Activated B cell treated with CpG ODN at 0.5 μM for 24 hours (primary cell): Measurements from ENCODE around the gene SLC12A7. TPM values are rescaled to one million over a fixed set of nuclear protein-coding genes. Genes with fewer than 3 reads are reported as not detected.
A peak's percentile ranks its signal among the peaks of the same experiment; 100 is the strongest.
"Not testable (repeated sequence)": the region's sequence is repeated elsewhere in the genome, so short reads cannot be mapped to it uniquely, and the experiment has no call there.

Experiments
- ATAC-seq: fragments of 200-7000 bp; cut with Tn5 transposase; one replicate; pipeline ENCODE4 v1.10.0; 2021; ENCODE audit warnings: low read depth, mild to moderate bottlenecking, moderate library complexity
- CTCF ChIA-PET: fragments of 350-600 bp; sonication (Branson Sonifier 250); formaldehyde crosslinking; loops from one replicate; lab custom pipeline; 2021; ENCODE audit warnings: antibody characterized with exemption; lab: Charles Lee
- POLR2A ChIA-PET: fragments of 350-600 bp; sonication (Branson Sonifier 250); formaldehyde crosslinking; loops from one replicate; lab custom pipeline; 2021; ENCODE audit warnings: antibody characterized with exemption; lab: Charles Lee
- DNase-seq: peaks from one replicate; pipeline ENCODE4 v3.0.0; 2022
- H3K27ac Mint-ChIP-seq: one replicate; pipeline ENCODE4 v1.8.0; 2020; ENCODE audit warnings: mixed read lengths
- H3K27me3 Mint-ChIP-seq: one replicate; pipeline ENCODE4 v1.8.0; 2021; ENCODE audit warnings: mixed read lengths
- H3K36me3 Mint-ChIP-seq: one replicate; pipeline ENCODE4 v1.8.0; 2021; ENCODE audit warnings: low read depth, mixed read lengths
- H3K4me1 Mint-ChIP-seq: one replicate; pipeline ENCODE4 v1.8.0; 2021; ENCODE audit warnings: mixed read lengths
- H3K4me3 Mint-ChIP-seq: one replicate; pipeline ENCODE4 v1.8.0; 2020; ENCODE audit warnings: mild to moderate bottlenecking, mixed read lengths
- H3K9me3 Mint-ChIP-seq: one replicate; pipeline ENCODE4 v1.8.0; 2020; ENCODE audit warnings: mixed read lengths
- CTCF ChIP-seq: fragments of 200-600 bp; IDR thresholded peaks from one replicate; pipeline ENCODE4 v1.8.0; 2022; ENCODE audit warnings: antibody characterized with exemption, mild to moderate bottlenecking
- intact Hi-C: fragments of 100-400 bp; cut with micrococcal nuclease; formaldehyde crosslinking; loops from one replicate; pipeline ENCODE4 v1.15.1; 2024
- total RNA-seq: library from RNA; stranded (reverse); gene quantifications from 2 replicates; pipeline ENCODE4 v1.2.3, GENCODE V29; 2022

SLC12A7 gene
- total RNA-seq, 1 donor from 2014 or later, result 23.3 TPM

- ChIA-PET CTCF (no interaction called here), POLR2A (no interaction called here)
- Mint-ChIP-seq H3K9me3 (no peaks in the 10 kb centered on the region), H3K4me1 (no peaks in the 10 kb centered on the region), H3K27me3 (peaks cover 2% of the 10 kb centered on the region), H3K36me3 (no peaks in the 10 kb centered on the region), H3K4me3 (no peak overlapping the region), H3K27ac (no peak overlapping the region)
- no peak for ATAC-seq
- no peak for TF ChIP-seq CTCF
- no peak for DNase-seq
- intact Hi-C loops, result no loop called here
Observed at GRCh38 chr5:1027631-1028441, 84.0 kb downstream of the SLC12A7 start.

- no peak for TF ChIP-seq CTCF
- Mint-ChIP-seq H3K9me3 (no peaks in the 10 kb centered on the region), H3K27me3 (peaks cover 2% of the 10 kb centered on the region), H3K4me1 (no peaks in the 10 kb centered on the region), H3K27ac (no peak overlapping the region), H3K4me3 (no peak overlapping the region), H3K36me3 (no peaks in the 10 kb centered on the region)
- CTCF ChIA-PET, result no interaction called here
- intact Hi-C loops, result no loop called here
- POLR2A ChIA-PET, result no interaction called here
- DNase-seq (no peak), ATAC-seq (no peak)
Observed at GRCh38 chr5:1026700-1027621, 84.9 kb downstream of the SLC12A7 start.

GRCh38 chr5:1021969-1022336 is 89.9 kb downstream of the SLC12A7 start:
- POLR2A ChIA-PET, H3K4me1 Mint-ChIP-seq, H3K9me3 Mint-ChIP-seq, H3K27me3 Mint-ChIP-seq, CTCF ChIA-PET, ATAC-seq, DNase-seq, H3K36me3 Mint-ChIP-seq, H3K4me3 Mint-ChIP-seq, H3K27ac Mint-ChIP-seq, intact Hi-C loops: not testable (repeated sequence)

- no peaks in the 10 kb centered on the region for H3K36me3 Mint-ChIP-seq
- intact Hi-C loops, result no loop called here
- no peaks in the 10 kb centered on the region for H3K27me3 Mint-ChIP-seq
- ChIA-PET CTCF (no interaction called here), POLR2A (no interaction called here)
- DNase-seq (no peak), ATAC-seq (no peak)
- H3K9me3 Mint-ChIP-seq, result no peaks in the 10 kb centered on the region
- no peak for TF ChIP-seq CTCF
- H3K4me1 Mint-ChIP-seq, result no peaks in the 10 kb centered on the region
- no peak overlapping the region for H3K27ac Mint-ChIP-seq
- no peak overlapping the region for H3K4me3 Mint-ChIP-seq
Observed at GRCh38 chr5:1021136-1021968, 90.5 kb downstream of the SLC12A7 start.

- Mint-ChIP-seq H3K36me3 (no peaks in the 10 kb centered on the region), H3K4me3 (no peak overlapping the region), H3K27ac (peak overlapping the region; percentile 1), H3K9me3 (no peaks in the 10 kb centered on the region), H3K27me3 (no peaks in the 10 kb centered on the region), H3K4me1 (no peaks in the 10 kb centered on the region)
- intact Hi-C loops, result no loop called here
- ChIA-PET CTCF (no interaction called here), POLR2A (no interaction called here)
- ATAC-seq (no peak), DNase-seq (no peak)
- TF ChIP-seq CTCF, result no peak
Observed at GRCh38 chr5:1020452-1020961, 91.4 kb downstream of the SLC12A7 start.
